Loucy (cell line): ENCODE measurements around the gene TGDS.

Experiments used
- H2AFZ ChIP-seq: fragments of 200-600 bp; sonication (generic); 2 replicates; pipeline ENCODE4 v1.6.0; 2016; ENCODE audit warnings: antibody characterized with exemption, mild to moderate bottlenecking, low read length, moderate library complexity
- H3F3A ChIP-seq: fragments of 200-600 bp; 2 replicates; pipeline ENCODE4 v1.6.0; 2016; ENCODE audit warnings: antibody characterized with exemption, low read depth, mild to moderate bottlenecking
- H3K27me3 ChIP-seq: fragments of 200-600 bp; sonication (generic); 2 replicates; pipeline ENCODE4 v1.6.1; 2014; ENCODE audit warnings: low read length, mild to moderate bottlenecking; ENCODE audit not compliant: insufficient read depth, poor library complexity, severe bottlenecking
- H3K36me3 ChIP-seq: fragments of 200-600 bp; sonication (generic); 2 replicates; pipeline ENCODE4 v1.6.1; 2016; ENCODE audit warnings: low read length; ENCODE audit not compliant: insufficient read depth
- H3K4me1 ChIP-seq: fragments of 200-600 bp; sonication (generic); 2 replicates; pipeline ENCODE4 v1.5.1; 2014; ENCODE audit warnings: low read length, mild to moderate bottlenecking; ENCODE audit not compliant: insufficient read depth, poor library complexity, severe bottlenecking
- H3K4me2 ChIP-seq: fragments of 200-600 bp; sonication (generic); 2 replicates; pipeline ENCODE4 v1.6.0; 2014; ENCODE audit warnings: antibody characterized with exemption, low read length, low read depth, mild to moderate bottlenecking; ENCODE audit not compliant: poor library complexity, severe bottlenecking
- H3K4me3 ChIP-seq: fragments of 200-600 bp; sonication (generic); 2 replicates; pipeline ENCODE4 v1.5.1; 2014; ENCODE audit warnings: low read length, mild to moderate bottlenecking, mixed read lengths; ENCODE audit not compliant: poor library complexity, severe bottlenecking
- H3K79me2 ChIP-seq: fragments of 200-600 bp; sonication (generic); 2 replicates; pipeline ENCODE4 v1.6.1; 2014; ENCODE audit warnings: low read length; ENCODE audit not compliant: insufficient read depth
- H3K9ac ChIP-seq: fragments of 200-600 bp; sonication (generic); 2 replicates; pipeline ENCODE4 v1.6.0; 2014; ENCODE audit warnings: mild to moderate bottlenecking, low read depth, low read length, moderate library complexity; ENCODE audit not compliant: poor library complexity, severe bottlenecking
- H3K9me2 ChIP-seq: fragments of 200-600 bp; sonication (generic); replicated peaks from 2 replicates; pipeline ENCODE4 v1.6.1; 2016; ENCODE audit warnings: low read depth, low read length, mixed read lengths
- H3K9me3 ChIP-seq: fragments of 200-600 bp; sonication (generic); 2 replicates; pipeline ENCODE4 v1.6.1; 2014; ENCODE audit warnings: mild to moderate bottlenecking, antibody characterized with exemption, low read length, low read depth; ENCODE audit not compliant: insufficient read depth
- H4K20me1 ChIP-seq: fragments of 200-600 bp; sonication (generic); 2 replicates; pipeline ENCODE4 v1.6.0; 2014; ENCODE audit warnings: antibody characterized with exemption, low read length, mild to moderate bottlenecking; ENCODE audit not compliant: insufficient read depth, poor library complexity, severe bottlenecking
- CTCF ChIP-seq: fragments of 200-600 bp; sonication (generic); conservative IDR thresholded peaks from 2 replicates; pipeline ENCODE4 v1.5.1; 2014; ENCODE audit warnings: mild to moderate bottlenecking, antibody characterized with exemption, low read length
- EZH2phosphoT487 ChIP-seq: fragments of 200-600 bp; IDR thresholded peaks from 2 replicates; pipeline ENCODE4 v1.6.1; 2018; ENCODE audit warnings: antibody characterized with exemption, mild to moderate bottlenecking, moderate library complexity, borderline replicate concordance

Gene TGDS

DNA sequence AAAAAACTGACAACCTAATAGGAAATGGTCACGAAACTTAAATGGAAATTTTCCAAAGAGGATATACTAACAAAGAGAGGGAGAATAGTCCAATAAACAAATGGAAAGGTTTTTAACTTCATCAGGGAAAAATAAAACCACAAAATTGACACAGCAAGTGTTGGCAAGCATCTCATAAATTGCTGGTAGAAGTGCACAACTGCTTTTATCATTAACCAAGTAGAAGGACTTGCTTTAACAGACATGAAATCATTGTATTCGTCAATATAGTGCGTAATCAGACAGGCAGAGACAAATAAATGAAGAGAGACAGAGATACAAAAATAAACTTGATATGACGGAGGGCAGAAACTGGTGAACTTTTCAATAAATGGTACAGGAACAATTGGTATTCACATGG is 7.4 kb downstream of the TGDS start:
- H3K4me3 ChIP-seq: no peak overlapping the region
- H3F3A ChIP-seq: no peaks in the 10 kb centered on the region
- no peaks in the 10 kb centered on the region for H3K27me3 ChIP-seq
- peaks cover 21% of the 10 kb centered on the region; the same call in 1 of the 2 replicates for H3K36me3 ChIP-seq
- no peak overlapping the region for H2AFZ ChIP-seq
- H3K79me2 ChIP-seq: peaks cover 57% of the 10 kb centered on the region
- TF ChIP-seq EZH2phosphoT487: no peak
- no peak for TF ChIP-seq CTCF
- H3K9me3 ChIP-seq: no peaks in the 10 kb centered on the region
- H4K20me1 ChIP-seq: peaks cover 24% of the 10 kb centered on the region
- H3K4me1 ChIP-seq: peaks cover 26% of the 10 kb centered on the region
- no peaks in the 10 kb centered on the region for H3K9me2 ChIP-seq
- H3K9ac ChIP-seq: peak overlapping the region; percentile 1
- peak overlapping the region; percentile 27 for H3K4me2 ChIP-seq

DNA sequence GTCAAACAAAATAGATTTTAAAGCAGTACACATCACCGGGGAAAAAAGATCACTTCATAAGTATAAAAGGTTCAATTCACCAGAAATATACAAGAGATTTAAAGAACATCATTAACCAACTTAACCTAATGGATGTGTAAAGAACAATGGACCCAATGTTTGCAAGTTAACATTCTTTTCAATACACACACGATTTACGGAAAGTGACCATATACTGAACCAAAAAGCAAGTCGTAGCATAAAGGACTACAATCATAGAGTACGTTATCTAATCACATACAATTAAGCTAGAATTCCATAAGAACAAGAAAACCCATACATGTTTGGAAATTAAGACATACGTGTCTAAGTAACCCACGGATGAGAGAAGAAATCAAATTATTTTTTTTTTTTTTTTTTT is 9.6 kb downstream of the TGDS start:
- no peak overlapping the region for H3K9ac ChIP-seq
- TF ChIP-seq CTCF: no peak
- peaks cover 34% of the 10 kb centered on the region; the same call in 1 of the 2 replicates for H3K36me3 ChIP-seq
- H3K4me3 ChIP-seq: no peak overlapping the region
- H3K27me3 ChIP-seq: no peaks in the 10 kb centered on the region
- H3K9me2 ChIP-seq: no peaks in the 10 kb centered on the region
- H2AFZ ChIP-seq: no peak overlapping the region
- H3K4me1 ChIP-seq: peaks cover 10% of the 10 kb centered on the region
- no peaks in the 10 kb centered on the region for H3F3A ChIP-seq
- peak overlapping the region; percentile 16 for H3K4me2 ChIP-seq
- H3K79me2 ChIP-seq: peaks cover 40% of the 10 kb centered on the region
- peaks cover 19% of the 10 kb centered on the region for H4K20me1 ChIP-seq
- no peaks in the 10 kb centered on the region for H3K9me3 ChIP-seq

- H3K9me2 ChIP-seq: no peaks in the 10 kb centered on the region
- peaks cover 6% of the 10 kb centered on the region for H3K4me1 ChIP-seq
- no peak overlapping the region for H3K4me2 ChIP-seq
- peaks cover 32% of the 10 kb centered on the region for H3K79me2 ChIP-seq
- peaks cover 41% of the 10 kb centered on the region; the same call in 1 of the 2 replicates for H3K36me3 ChIP-seq
- no peaks in the 10 kb centered on the region for H3F3A ChIP-seq
- no peak overlapping the region for H2AFZ ChIP-seq
- no peaks in the 10 kb centered on the region for H3K27me3 ChIP-seq
- TF ChIP-seq CTCF: no peak
- TF ChIP-seq EZH2phosphoT487: no peak
- H3K9ac ChIP-seq: no peak overlapping the region
- no peak overlapping the region for H3K4me3 ChIP-seq
- no peaks in the 10 kb centered on the region for H3K9me3 ChIP-seq
- peaks cover 15% of the 10 kb centered on the region for H4K20me1 ChIP-seq
Measured at GRCh38 chr13:94585543-94586101, 10.3 kb downstream of the TGDS start.
